ENCODE measurements around the gene TMEM115. TPM values are rescaled to one million over a fixed set of nuclear protein-coding genes. Genes with fewer than 3 reads are reported as not detected.
A peak's percentile ranks its signal among the peaks of the same experiment; 100 is the strongest.

The TMEM115 gene
- total RNA-seq, 1 experiment from 2014 or later: 56.6 TPM

DNA sequence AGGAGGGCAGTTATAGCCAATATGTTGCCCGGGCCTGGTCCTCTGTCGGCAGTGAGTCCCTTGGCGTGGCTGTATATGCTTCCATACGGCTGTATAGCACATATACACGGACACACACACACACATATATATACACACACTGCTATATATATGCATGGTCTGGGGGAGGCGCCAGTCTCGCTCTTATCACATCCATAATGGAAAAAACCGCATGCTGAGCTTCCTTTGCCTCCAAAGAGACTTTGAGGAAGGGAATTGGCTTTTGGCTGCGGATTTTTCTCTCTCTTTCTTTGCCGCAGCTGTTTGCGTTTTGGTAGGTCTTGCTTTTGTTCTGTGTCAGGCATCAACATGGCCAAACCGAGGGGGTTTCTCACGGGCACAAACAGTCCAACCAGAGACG, 11.3 kb upstream of the TMEM115 start:
- no peak overlapping the region for H3K27ac ChIP-seq (ENCODE audit: low read length)
- no peaks in the 10 kb centered on the region for H3K9me3 ChIP-seq (ENCODE audit: low read length)
- H3K27me3 ChIP-seq (ENCODE audit: low read length): no peaks in the 10 kb centered on the region
- H3F3A ChIP-seq (ENCODE audit: low read length, unreplicated experiment): no peaks in the 10 kb centered on the region
- no peak overlapping the region for H3K9ac ChIP-seq (ENCODE audit: low read length)
- ChIA-PET POLR2A (ENCODE audit: unreplicated experiment) (no interaction called here), CTCF (interaction anchor here (1.3 kb wide), 1 partner anchor 172 kb away, joined by 9 read pairs; no protein-coding TSS in a partner anchor)
- H3K4me1 ChIP-seq (ENCODE audit: insufficient read depth, low read length): no peaks in the 10 kb centered on the region
- peak; percentile 54 for ATAC-seq
- BruUV-seq (replicated peaks): no TSS peak
- no peak overlapping the region for H3K4me2 ChIP-seq (ENCODE audit: low read length)
- intact Hi-C loops (cut with micrococcal nuclease): no loop called here
- H3K36me3 ChIP-seq (ENCODE audit: low read depth, low read length): no peaks in the 10 kb centered on the region
- TF ChIP-seq, protein P1, sequence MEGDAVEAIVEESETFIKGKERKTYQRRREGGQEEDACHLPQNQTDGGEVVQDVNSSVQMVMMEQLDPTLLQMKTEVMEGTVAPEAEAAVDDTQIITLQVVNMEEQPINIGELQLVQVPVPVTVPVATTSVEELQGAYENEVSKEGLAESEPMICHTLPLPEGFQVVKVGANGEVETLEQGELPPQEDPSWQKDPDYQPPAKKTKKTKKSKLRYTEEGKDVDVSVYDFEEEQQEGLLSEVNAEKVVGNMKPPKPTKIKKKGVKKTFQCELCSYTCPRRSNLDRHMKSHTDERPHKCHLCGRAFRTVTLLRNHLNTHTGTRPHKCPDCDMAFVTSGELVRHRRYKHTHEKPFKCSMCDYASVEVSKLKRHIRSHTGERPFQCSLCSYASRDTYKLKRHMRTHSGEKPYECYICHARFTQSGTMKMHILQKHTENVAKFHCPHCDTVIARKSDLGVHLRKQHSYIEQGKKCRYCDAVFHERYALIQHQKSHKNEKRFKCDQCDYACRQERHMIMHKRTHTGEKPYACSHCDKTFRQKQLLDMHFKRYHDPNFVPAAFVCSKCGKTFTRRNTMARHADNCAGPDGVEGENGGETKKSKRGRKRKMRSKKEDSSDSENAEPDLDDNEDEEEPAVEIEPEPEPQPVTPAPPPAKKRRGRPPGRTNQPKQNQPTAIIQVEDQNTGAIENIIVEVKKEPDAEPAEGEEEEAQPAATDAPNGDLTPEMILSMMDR (conservative IDR thresholded peaks at IDR 0.05; ENCODE audit: low read depth, low read length): peak; percentile 58
- no peak for TF ChIP-seq EZH2 (IDR thresholded peaks at IDR 0.05; ENCODE audit: low read length, unreplicated experiment)
- peak; percentile 55 for DNase-seq
- no peaks in the 10 kb centered on the region for H3K9me2 ChIP-seq (replicated peaks; ENCODE audit: low read length)
- no peaks in the 10 kb centered on the region for H4K20me1 ChIP-seq (ENCODE audit: low read length)
- H2AFZ ChIP-seq (ENCODE audit: low read length): no peak overlapping the region
- no peak overlapping the region for H3K4me3 ChIP-seq (ENCODE audit: low read length)
- no peaks in the 10 kb centered on the region for H3K79me2 ChIP-seq (ENCODE audit: low read length)

- H3K9me2 ChIP-seq (replicated peaks; ENCODE audit: low read length): no peaks in the 10 kb centered on the region
- no peaks in the 10 kb centered on the region for H4K20me1 ChIP-seq (ENCODE audit: low read length)
- no peak overlapping the region for H3K9ac ChIP-seq (ENCODE audit: low read length)
- no peaks in the 10 kb centered on the region for H3K36me3 ChIP-seq (ENCODE audit: low read depth, low read length)
- no peak overlapping the region for H3K4me3 ChIP-seq (ENCODE audit: low read length)
- H3K27ac ChIP-seq (ENCODE audit: low read length): no peak overlapping the region
- no TSS peak for BruUV-seq (replicated peaks)
- no peak overlapping the region for H2AFZ ChIP-seq (ENCODE audit: low read length)
- intact Hi-C loops (cut with micrococcal nuclease): no loop called here
- no peaks in the 10 kb centered on the region for H3K27me3 ChIP-seq (ENCODE audit: low read length)
- no peak for ATAC-seq
- H3K79me2 ChIP-seq (ENCODE audit: low read length): no peaks in the 10 kb centered on the region
- TF ChIP-seq EZH2phosphoT487 (IDR thresholded peaks at IDR 0.05; ENCODE audit: borderline replicate concordance, low read length) (no peak), EZH2 (IDR thresholded peaks at IDR 0.05; ENCODE audit: low read length, unreplicated experiment) (no peak)
- TF ChIP-seq, protein P1 (conservative IDR thresholded peaks at IDR 0.05; ENCODE audit: low read depth, low read length): no peak
- H3K9me3 ChIP-seq (ENCODE audit: low read length): no peaks in the 10 kb centered on the region
- H3F3A ChIP-seq (ENCODE audit: low read length, unreplicated experiment): no peaks in the 10 kb centered on the region
- no peak overlapping the region for H3K4me2 ChIP-seq (ENCODE audit: low read length)
- ChIA-PET CTCF (no interaction called here), POLR2A (ENCODE audit: unreplicated experiment) (no interaction called here)
- H3K4me1 ChIP-seq (ENCODE audit: insufficient read depth, low read length): no peaks in the 10 kb centered on the region
- DNase-seq: no peak
These were observed 9.8 kb upstream of the TMEM115 start for GRCh38 chr3:50369012-50369670.

GRCh38 chr3:50365842-50366220, 6.5 kb upstream of the TMEM115 start:
- intact Hi-C loops (cut with micrococcal nuclease): no loop called here
- no peaks in the 10 kb centered on the region for H3K79me2 ChIP-seq (ENCODE audit: low read length)
- H3K9ac ChIP-seq (ENCODE audit: low read length): no peak overlapping the region
- ChIA-PET CTCF (no interaction called here), POLR2A (ENCODE audit: unreplicated experiment) (interaction anchor here (0.6 kb wide), 1 partner anchor 267 kb away, joined by 4 read pairs; no protein-coding TSS in a partner anchor)
- H3K4me3 ChIP-seq (ENCODE audit: low read length): peak overlapping the region; percentile 56
- H2AFZ ChIP-seq (ENCODE audit: low read length): no peak overlapping the region
- no peaks in the 10 kb centered on the region for H3K36me3 ChIP-seq (ENCODE audit: low read depth, low read length)
- H3F3A ChIP-seq (ENCODE audit: low read length, unreplicated experiment): no peaks in the 10 kb centered on the region
- H3K4me1 ChIP-seq (ENCODE audit: insufficient read depth, low read length): no peaks in the 10 kb centered on the region
- TF ChIP-seq EZH2 (IDR thresholded peaks at IDR 0.05; ENCODE audit: low read length, unreplicated experiment) (no peak), EZH2phosphoT487 (IDR thresholded peaks at IDR 0.05; ENCODE audit: borderline replicate concordance, low read length) (no peak)
- TF ChIP-seq, protein P1 (conservative IDR thresholded peaks at IDR 0.05; ENCODE audit: low read depth, low read length): no peak
- no peaks in the 10 kb centered on the region for H4K20me1 ChIP-seq (ENCODE audit: low read length)
- ATAC-seq (no peak), DNase-seq (no peak)
- H3K27me3 ChIP-seq (ENCODE audit: low read length): no peaks in the 10 kb centered on the region
- no TSS peak for BruUV-seq (replicated peaks)
- peak overlapping the region; percentile 76 for H3K4me2 ChIP-seq (ENCODE audit: low read length)
- no peaks in the 10 kb centered on the region for H3K9me3 ChIP-seq (ENCODE audit: low read length)
- no peaks in the 10 kb centered on the region for H3K9me2 ChIP-seq (replicated peaks; ENCODE audit: low read length)
- no peak overlapping the region for H3K27ac ChIP-seq (ENCODE audit: low read length)

All from PC-3 (cell line).